Ascending aorta (tissue), 2 donors: ENCODE results near the gene AKR1B1. TPM values are rescaled to one million over a fixed set of nuclear protein-coding genes. Genes with fewer than 3 reads are reported as not detected.

Source experiments
- DNase-seq, 2 donors: peaks; one replicate each; pipeline ENCODE4 v3.0.0-alpha.2; 2019; ENCODE audit warnings: low spot score in 2 of 2
- H3K27ac ChIP-seq, 2 donors: fragments of 200-600 bp; sonication (generic); one replicate each; pipeline ENCODE4 v1.5.1; 2016 to 2017; ENCODE audit warnings: mild to moderate bottlenecking in 1 of 2
- H3K27me3 ChIP-seq: fragments of 200-600 bp; sonication (generic); one replicate; pipeline ENCODE4 v1.5.1; 2017
- H3K36me3 ChIP-seq, 2 donors: fragments of 200-600 bp; sonication (generic); one replicate each; pipeline ENCODE4 v1.5.1; 2016
- H3K4me1 ChIP-seq, 2 donors: fragments of 200-600 bp; sonication (generic); one replicate each; pipeline ENCODE4 v1.5.1; 2016 to 2017; ENCODE audit warnings: mild to moderate bottlenecking in 1 of 2
- H3K4me3 ChIP-seq, 2 donors: fragments of 200-600 bp; sonication (generic); one replicate each; pipeline ENCODE4 v1.5.1; 2016 to 2017; ENCODE audit warnings: mild to moderate bottlenecking in 1 of 2
- H3K9me3 ChIP-seq, 2 donors: fragments of 200-600 bp; sonication (generic); one replicate each; pipeline ENCODE4 v1.5.1; 2016
- intact Hi-C: fragments of 100-400 bp; cut with DNase I; formaldehyde crosslinking; loops from one replicate; pipeline ENCODE4 v1.15.1; 2023
- total RNA-seq: library from RNA; depleted of rRNA; stranded (reverse); fragments of >200 nt; gene quantifications from one replicate; pipeline ENCODE4 v1.1.0, GENCODE V29; 2016
- TF ChIP-seq, protein P1 (sequence below), 3 experiments: fragments of 200-600 bp in 2 of 3; fragments of 450-650 bp in 1 of 3; sonication (generic) in 2 of 3; IDR thresholded peaks; one replicate each; pipeline ENCODE4 v1.5.1; 2016 to 2019; ENCODE audit warnings: antibody characterized with exemption in 3 of 3, mild to moderate bottlenecking in 1 of 3, moderate library complexity in 1 of 3

Gene AKR1B1
- total RNA-seq, 1 donor from 2014 or later: 78.7 TPM

DNA sequence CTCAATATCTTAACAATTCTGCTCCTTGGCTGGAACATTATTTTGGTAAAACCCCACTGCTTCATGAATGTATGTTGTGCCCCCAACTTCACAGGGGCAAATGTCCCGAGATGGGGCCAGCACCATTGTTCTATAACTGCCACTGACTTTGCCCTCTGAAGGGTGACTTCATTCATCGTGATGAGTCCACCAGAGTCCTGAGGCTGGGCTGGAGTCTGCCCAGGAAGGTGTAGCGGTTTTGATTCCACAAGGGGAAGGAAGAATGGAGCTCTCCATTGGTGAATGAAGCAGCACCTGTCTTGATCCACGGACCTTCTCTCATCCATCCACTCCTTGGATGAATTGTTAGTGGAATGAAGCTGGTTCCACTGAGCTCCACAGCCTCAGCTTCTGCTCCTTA, 18.4 kb downstream of the AKR1B1 start:
- TF ChIP-seq, protein P1, sequence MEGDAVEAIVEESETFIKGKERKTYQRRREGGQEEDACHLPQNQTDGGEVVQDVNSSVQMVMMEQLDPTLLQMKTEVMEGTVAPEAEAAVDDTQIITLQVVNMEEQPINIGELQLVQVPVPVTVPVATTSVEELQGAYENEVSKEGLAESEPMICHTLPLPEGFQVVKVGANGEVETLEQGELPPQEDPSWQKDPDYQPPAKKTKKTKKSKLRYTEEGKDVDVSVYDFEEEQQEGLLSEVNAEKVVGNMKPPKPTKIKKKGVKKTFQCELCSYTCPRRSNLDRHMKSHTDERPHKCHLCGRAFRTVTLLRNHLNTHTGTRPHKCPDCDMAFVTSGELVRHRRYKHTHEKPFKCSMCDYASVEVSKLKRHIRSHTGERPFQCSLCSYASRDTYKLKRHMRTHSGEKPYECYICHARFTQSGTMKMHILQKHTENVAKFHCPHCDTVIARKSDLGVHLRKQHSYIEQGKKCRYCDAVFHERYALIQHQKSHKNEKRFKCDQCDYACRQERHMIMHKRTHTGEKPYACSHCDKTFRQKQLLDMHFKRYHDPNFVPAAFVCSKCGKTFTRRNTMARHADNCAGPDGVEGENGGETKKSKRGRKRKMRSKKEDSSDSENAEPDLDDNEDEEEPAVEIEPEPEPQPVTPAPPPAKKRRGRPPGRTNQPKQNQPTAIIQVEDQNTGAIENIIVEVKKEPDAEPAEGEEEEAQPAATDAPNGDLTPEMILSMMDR (IDR thresholded peaks at IDR 0.05): no peak
- H3K27ac ChIP-seq: no peak overlapping the region
- peak in 1 of 2 donors; percentile 55 for DNase-seq
- H3K9me3 ChIP-seq: no peaks in the 10 kb centered on the region
- H3K4me1 ChIP-seq: no peaks in the 10 kb centered on the region
- H3K36me3 ChIP-seq: peaks cover 48 to 53% of the 10 kb centered on the region in 2 donors
- no peak overlapping the region for H3K4me3 ChIP-seq
- H3K27me3 ChIP-seq: no peaks in the 10 kb centered on the region
- intact Hi-C loops: no loop called here

DNA sequence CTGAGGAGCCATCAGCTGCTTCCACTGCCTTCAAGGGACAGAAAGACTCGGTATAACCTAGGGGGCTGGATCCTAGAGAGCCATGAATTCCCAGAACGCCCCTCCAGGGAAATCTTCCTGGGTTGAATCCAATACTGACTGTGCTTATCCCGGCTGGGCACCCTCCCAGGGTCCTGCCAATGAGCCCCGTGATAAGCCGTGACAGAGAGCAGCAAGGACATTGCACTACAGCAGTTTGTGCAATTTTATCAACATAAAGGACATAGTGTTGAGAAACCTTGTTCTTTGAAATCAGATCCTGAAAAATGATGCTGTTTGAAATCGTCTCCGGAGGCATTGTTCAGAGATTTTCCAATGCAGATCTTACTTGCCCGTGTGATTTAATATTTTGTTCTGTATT, 18.8 kb downstream of the AKR1B1 start:
- Histone ChIP-seq H3K4me3 (no peak overlapping the region), H3K27ac (no peak overlapping the region), H3K4me1 (no peaks in the 10 kb centered on the region), H3K9me3 (no peaks in the 10 kb centered on the region), H3K36me3 (peaks cover 44 to 49% of the 10 kb centered on the region in 2 donors), H3K27me3 (no peaks in the 10 kb centered on the region)
- no peak for DNase-seq
- intact Hi-C loops: no loop called here
- TF ChIP-seq, protein P1 (IDR thresholded peaks at IDR 0.05): no peak

DNA sequence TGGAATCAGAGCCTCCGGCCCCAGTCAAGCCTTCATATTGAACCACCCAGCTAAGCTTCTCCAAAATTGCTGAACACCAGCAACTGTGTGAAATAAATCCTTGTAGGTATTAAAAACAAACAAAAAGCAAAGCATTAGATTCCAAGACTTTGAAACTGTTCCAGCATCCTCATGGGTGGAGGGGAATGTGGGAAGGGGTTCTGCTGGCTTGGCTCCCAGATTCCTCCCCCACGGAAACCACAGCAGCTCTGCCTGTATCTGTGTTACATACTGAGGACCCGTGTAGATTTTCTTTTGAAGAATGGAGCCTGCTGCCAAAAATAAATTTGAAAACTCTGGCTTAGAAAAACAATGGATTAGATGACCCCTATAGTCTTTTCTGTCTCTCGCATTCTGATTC, 20.0 kb downstream of the AKR1B1 start:
- H3K36me3 ChIP-seq: peaks cover 33 to 38% of the 10 kb centered on the region in 2 donors
- intact Hi-C loops: no loop called here
- no peak for DNase-seq
- no peaks in the 10 kb centered on the region for H3K9me3 ChIP-seq
- H3K4me1 ChIP-seq: no peaks in the 10 kb centered on the region
- no peak overlapping the region for H3K4me3 ChIP-seq
- TF ChIP-seq, protein P1 (IDR thresholded peaks at IDR 0.05): no peak
- H3K27ac ChIP-seq: no peak overlapping the region
- H3K27me3 ChIP-seq: no peaks in the 10 kb centered on the region

DNA sequence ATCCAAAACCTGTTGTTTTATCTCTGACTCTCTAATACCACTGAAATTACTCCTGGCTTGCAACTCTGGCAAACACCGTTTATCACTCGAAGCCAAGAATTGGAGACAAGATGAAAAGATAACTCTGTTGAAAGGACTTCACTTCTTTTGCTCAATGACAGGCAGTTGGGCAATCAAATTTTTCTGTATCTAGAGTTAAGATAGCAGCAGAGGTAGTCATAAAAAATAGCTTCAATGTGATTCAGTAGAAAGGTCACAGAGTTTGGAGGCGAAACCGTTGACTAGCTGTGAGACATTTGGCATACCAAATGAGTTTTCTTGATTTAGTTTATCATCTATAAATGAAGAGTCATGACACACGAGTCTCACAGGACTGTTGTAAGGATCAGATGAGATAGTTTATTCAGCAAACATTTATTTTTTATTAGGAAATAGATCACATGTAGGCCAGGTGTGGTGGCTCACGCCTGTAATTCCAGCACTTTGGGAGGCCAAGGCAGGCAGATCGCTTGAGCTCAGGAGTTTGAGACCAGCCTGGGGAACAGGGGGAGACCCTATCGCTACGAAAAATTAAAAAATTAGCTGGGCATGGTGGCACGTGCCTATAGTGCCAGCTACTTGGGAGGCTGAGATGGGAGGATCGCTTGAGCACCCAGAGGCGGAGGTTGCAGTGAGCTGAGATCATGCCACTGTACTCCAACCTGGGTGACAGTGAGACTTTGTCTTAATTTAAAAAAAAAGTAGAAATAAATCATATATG, 23.6 kb downstream of the AKR1B1 start:
- Histone ChIP-seq H3K9me3 (no peaks in the 10 kb centered on the region), H3K4me3 (no peak overlapping the region), H3K27me3 (no peaks in the 10 kb centered on the region), H3K27ac (no peak overlapping the region), H3K4me1 (no peaks in the 10 kb centered on the region), H3K36me3 (peaks cover 0 to 2% of the 10 kb centered on the region in 2 donors)
- DNase-seq: peak in 1 of 2 donors; percentile 21
- intact Hi-C loops: loop anchor here (2.0 kb wide), 1 partner anchor 17 kb away; no protein-coding TSS in a partner anchor
- TF ChIP-seq, protein P1 (IDR thresholded peaks at IDR 0.05): no peak

DNA sequence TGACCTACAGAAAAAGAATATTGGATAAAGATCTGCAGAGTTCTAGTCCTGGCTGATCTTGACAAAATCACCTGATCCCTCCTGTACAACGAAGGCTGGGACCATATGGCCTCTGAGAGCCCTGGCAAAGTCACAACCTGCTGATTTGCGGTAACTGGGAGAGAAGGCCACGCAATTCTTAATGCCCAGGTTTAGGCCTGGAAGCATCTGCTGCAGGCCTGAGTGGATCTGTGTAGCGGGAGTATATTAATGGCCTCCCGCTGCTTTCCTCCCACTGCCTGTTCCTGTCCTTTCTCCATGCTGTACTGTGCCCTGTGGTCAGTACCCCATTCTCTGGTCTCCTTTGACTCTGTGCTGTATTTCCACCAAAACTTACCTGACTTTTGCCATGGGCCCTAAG, 24.2 kb downstream of the AKR1B1 start:
- no peaks in the 10 kb centered on the region for H3K4me1 ChIP-seq
- H3K27me3 ChIP-seq: no peaks in the 10 kb centered on the region
- H3K4me3 ChIP-seq: no peak overlapping the region
- no peaks in the 10 kb centered on the region for H3K36me3 ChIP-seq
- peak in 1 of 2 donors; percentile 24 for DNase-seq
- intact Hi-C loops: loop anchor here (2.0 to 5.0 kb wide), 3 partner anchors 18 to 778 kb away; partner anchors contain the start of genes SLC35B4 and WDR91
- H3K27ac ChIP-seq: no peak overlapping the region
- H3K9me3 ChIP-seq: no peaks in the 10 kb centered on the region
- TF ChIP-seq, protein P1 (IDR thresholded peaks at IDR 0.05): no peak
